Peyer's patch (tissue), 4 donors: ENCODE data around the gene BUB1B.

ENCODE experiments used
- CTCF ChIP-seq, 6 experiments: fragments of 450-650 bp in 4 of 6; fragments of 200-600 bp in 2 of 6; sonication (generic) in 1 of 6; IDR thresholded peaks; one replicate each; pipeline ENCODE4 v1.5.1; 2017 to 2019; ENCODE audit warnings: antibody characterized with exemption in 6 of 6, mild to moderate bottlenecking in 3 of 6, moderate library complexity in 1 of 6
- POLR2A ChIP-seq, 2 donors: fragments of 450-650 bp; IDR thresholded peaks; one replicate each; pipeline ENCODE4 v1.5.1; 2017; ENCODE audit warnings: antibody characterized with exemption in 2 of 2, mild to moderate bottlenecking in 2 of 2, moderate library complexity in 2 of 2

DNA sequence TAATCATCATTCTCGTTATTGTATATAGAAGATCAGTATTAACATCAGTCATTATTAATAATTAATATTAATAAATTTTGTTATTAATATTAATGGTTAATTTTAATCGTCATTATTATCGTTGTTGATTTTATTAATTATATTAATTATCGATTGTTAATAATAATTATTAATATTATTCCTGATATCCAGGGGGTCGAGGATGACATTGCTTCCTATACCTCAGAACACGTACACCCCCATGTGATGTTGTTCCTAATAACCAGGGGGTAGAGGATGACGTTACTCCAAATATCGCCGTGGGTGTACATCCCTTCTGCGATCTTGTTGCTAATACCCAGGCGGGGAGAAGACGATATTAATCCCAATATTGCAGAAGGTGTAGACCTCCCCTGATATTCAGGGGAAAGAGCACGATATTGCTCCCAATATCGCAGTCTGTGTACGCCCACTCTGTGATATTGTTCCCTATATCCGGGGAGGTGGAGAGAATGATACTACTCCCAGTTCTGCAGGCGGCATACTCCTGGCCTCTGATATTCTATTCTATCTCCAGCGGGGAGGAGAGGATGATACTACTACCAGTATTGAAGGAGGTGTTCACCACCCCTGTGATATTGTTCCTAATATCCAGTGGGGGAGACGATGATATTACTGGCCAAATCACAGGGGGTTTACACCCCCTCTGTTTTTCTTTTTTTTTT lies 29.9 kb upstream of the BUB1B start:
- no peak for TF ChIP-seq CTCF (IDR thresholded peaks at IDR 0.05)
- TF ChIP-seq POLR2A (IDR thresholded peaks at IDR 0.05), result no peak
